Adipose tissue (tissue), 3 donors: ENCODE data around the gene AXIN1. TPM values are rescaled to one million over a fixed set of nuclear protein-coding genes. Genes with fewer than 3 reads are reported as not detected.
"Not testable (repeated sequence)": the region's sequence is repeated elsewhere in the genome, so short reads cannot be mapped to it uniquely, and the experiment has no call there.

Experiments used
- H3K27ac ChIP-seq: one replicate; pipeline ENCODE4 v1.5.1; 2013; ENCODE audit warnings: low read depth, low read length
- WGBS, 3 donors: extraction: QIAGEN DNeasy Blood & Tissue Kit; methylation state at CpG; one replicate each; pipeline ENCODE4 v1.1.7; 2013; 5-methylcytosine and 5-hydroxymethylcytosine counted together
- polyA plus RNA-seq, 3 donors: library from polyadenylated mRNA; stranded (reverse); fragments of 200-250 nt; gene quantifications; one replicate each; pipeline ENCODE4 v1.2.3, GENCODE V29; 2013
- donor health status: healthy with polysubstance abuse.
- donor health status: Bipolar disorder and iron deficiency.
- donor health status: healthy.

Gene AXIN1
- polyA plus RNA-seq, 3 donors = 11.8 to 18.4 (median 15.8) TPM

DNA sequence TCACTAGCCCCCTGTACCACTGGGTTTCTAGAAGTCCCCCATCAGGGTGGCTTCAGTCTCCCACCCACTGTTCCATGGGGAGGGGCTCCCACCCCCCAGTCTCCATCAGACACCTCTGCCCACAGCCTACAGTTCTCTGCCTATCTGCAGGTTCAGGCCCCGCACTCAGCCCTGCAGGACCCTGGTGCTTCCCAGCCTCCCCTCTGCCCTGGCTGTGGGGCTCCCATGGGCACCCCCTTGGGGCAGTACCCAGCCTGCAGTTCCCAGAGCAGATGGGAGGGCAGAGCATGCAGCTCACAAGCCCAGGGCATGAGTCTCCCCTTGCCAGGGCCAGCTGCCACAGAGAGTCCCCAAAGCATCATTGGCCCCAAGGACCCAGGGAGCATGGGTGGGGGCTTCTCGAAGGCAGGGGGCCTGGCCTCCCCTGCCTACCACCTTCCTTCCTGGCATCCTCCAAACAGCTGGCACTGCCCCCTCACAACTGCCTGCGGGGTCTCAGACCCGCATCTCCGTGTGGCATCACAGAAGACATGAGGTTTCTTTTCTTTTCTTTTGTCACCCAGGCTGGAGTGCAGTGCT lies 20.6 kb upstream of the AXIN1 start:
- no peak overlapping the region for H3K27ac ChIP-seq
- 78 to 94% (median 91%) methylated on average over 5 of the region's 5 CpGs for WGBS, 3 donors

DNA sequence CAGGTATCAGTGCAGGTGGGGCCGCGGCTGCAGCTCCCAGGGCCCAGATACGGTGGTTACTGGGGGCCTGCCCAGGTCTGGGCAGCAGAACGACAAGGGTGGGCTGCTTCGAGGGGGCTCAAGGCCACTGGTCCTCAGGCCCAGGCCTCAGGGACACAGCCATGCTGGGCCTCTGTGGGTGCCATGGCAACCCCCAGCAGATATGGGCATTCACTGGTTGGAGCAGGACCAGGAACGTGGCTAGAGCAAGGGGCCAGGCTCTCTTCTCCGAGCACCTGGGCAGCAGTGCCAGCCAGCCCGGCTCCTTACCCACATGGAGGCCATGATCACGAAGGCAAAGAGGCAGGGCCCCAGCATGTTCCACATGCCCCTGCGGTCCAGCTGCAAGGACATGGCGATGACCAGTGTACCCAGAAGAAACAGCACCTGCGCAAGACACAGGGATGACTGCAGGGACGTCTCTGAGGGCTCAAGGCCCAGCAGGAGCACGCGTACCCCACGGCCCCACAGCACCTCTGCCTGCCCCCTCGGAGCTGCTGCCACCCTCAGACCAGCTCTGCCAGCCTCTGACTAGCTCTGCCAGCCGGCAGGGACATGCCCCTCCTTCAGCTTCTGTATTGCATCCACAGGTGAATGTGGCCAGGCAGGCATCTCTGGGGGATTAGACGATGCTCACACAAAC lies 19.9 kb upstream of the AXIN1 start:
- no peak overlapping the region for H3K27ac ChIP-seq
- WGBS, 3 donors = 73 to 95% (median 95%) methylated on average over 19 of the region's 19 CpGs

DNA sequence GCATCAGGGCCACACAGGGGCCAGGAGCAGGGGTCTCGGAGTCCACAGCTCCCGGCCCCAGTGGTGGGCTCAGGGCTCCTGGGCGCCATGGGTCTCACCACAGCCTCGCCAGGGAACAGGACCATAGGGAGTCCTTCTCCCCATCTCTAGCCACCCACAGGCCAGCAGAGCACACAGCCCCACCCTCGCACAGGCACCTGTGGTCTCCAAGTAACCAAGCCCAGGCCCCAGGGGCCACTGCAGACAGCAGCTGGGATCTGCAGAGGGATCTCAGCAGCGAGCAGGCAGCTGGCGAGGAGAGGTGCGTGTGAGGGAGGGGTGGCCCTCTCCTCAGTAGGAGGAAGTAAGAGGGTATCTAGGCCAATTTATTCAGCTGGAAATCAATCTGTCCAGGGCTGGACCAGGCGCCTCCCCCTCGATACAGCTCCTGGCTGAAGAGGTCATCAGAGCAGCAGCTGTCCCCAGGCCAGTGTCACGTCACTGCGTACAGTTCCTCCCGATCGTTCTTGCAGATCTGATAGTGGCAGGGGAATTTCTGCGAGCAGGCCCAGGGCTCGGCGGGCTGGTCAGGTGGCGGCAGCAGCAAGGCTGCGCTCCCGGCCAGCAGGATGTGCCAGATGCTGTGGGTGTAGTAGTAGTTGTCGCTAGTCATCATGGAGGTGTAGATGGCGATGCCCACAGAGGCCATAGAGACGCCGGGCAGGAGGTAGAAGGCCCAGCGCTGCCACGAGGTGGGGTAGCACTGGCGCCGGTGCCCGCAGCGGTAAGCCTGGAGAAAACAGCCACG lies 19.2 kb upstream of the AXIN1 start:
- no peak overlapping the region for H3K27ac ChIP-seq
- WGBS, 3 donors = 76 to 91% (median 88%) methylated on average over 29 to 31 of the region's 31 CpGs

DNA sequence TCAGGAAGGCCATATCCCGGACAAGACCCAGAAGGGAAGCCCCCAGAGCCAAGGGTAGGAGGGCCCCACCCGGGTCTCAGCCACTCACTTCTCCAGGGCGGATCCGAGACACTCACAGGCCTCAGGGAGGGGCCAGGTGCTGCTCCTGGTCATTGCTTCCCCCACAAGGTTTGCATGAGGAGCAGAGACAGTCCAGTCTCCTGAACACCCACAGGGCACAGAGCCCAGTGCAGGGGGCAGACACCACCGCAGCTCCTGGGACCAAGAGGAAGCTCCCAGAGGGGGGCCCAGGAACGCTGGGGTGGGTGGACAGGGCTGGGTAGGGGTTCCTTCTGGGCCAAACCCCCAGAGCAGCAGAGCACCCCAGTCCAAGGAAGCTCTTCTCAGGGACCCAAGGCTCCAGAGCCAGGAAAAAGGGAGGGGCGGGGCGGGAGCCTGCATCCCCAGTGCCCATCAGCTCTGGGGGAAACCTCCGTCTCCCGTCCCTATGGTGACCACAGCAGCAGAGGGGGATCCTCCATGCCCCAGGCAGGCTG lies 18.5 kb upstream of the AXIN1 start:
- 39 to 71% (median 49%) methylated on average over 10 of the region's 10 CpGs for WGBS, 3 donors
- no peak overlapping the region for H3K27ac ChIP-seq

DNA sequence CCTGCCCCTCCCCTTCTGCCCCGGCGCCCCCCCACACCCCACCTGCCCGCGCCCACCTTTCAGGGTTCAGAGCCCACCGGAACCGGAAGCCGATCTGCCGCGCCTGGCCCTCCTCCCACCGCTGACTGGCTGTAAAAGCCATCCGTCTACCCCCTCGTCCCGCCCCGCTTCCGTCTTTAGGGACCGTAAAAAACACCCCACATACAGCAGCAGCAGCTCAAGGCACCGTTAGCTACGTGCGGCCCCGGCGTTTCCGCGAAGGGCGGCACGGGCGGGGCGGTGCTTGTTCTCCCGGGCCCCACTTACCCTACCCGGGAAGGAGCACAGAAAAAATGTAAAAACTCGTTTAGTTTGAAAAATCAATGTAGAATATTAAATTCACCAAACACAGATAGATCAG lies 17.9 kb upstream of the AXIN1 start, which contains the start of gene MRPL28:
Gene MRPL28 (minus strand): TSS at position 96 of the 400 bp plus-strand sequence. CDS start 320 bp downstream, outside the sequence.
- no peak within 1 kb of the TSS for H3K27ac ChIP-seq
- 0 to 1% (median 0%) methylated on average over 29 to 30 of the region's 30 CpGs for WGBS, 3 donors

DNA sequence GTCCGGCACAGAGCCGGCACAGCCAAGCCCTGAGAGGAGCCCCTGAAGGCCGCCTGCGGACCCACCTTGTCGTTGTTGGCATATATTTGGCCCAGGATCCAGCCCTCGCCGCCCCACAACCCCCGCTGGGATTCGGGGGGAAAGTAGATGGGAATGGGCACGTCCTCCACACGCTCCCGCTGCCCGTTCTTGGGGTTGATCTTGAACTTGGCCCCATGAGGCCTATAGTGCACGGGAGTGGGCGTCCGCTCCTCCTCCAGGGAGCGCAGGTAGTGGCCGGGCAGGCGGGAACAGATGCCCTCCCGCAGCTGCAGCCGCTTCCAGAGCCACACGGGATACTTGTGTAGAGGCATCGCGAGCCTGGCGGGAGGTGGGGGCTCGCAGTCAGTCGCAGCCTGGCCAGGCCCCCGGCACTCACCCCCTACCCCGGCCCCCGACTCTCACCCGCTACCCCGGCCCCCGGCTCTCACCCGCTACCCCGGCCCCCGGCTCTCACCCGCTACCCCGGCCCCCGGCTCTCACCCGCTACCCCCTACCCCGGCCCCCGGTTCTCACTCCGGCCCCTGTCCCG lies 17.4 kb upstream of the AXIN1 start:
- 28 to 29% (median 29%) methylated on average over 28 to 44 of the region's 44 CpGs for WGBS, 3 donors
- H3K27ac ChIP-seq = no peak overlapping the region

DNA sequence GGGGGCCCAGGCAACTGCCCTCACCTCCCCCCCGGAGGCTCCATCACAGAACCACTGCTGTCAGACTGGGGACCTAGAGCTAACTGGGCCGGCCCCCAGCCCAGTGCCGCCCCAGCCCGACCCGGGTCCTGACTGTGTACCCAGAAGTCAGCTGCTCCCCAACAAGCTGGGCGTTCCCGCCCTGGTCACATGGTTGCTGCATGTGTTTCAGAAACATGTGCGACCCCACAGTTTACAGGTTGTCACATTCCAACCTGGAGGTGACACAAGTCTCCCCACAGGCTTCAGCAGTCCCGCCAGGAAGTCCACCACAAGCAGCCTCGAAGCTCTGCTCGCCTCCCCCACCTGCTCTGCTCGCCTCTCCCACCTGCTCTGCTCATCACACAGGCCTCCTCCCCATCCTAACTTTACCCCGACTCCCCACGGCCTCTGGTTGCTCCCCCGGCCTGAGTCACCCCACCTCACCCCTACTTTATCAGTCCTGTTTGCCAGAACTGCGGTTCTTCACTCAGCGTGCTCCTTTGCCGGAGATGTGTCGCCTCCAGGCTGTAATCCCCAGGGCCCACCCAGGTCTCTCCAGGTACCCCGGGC lies 16.8 kb upstream of the AXIN1 start:
- no peak overlapping the region for H3K27ac ChIP-seq
- WGBS, 3 donors = 78 to 85% (median 83%) methylated on average over 20 of the region's 20 CpGs

DNA sequence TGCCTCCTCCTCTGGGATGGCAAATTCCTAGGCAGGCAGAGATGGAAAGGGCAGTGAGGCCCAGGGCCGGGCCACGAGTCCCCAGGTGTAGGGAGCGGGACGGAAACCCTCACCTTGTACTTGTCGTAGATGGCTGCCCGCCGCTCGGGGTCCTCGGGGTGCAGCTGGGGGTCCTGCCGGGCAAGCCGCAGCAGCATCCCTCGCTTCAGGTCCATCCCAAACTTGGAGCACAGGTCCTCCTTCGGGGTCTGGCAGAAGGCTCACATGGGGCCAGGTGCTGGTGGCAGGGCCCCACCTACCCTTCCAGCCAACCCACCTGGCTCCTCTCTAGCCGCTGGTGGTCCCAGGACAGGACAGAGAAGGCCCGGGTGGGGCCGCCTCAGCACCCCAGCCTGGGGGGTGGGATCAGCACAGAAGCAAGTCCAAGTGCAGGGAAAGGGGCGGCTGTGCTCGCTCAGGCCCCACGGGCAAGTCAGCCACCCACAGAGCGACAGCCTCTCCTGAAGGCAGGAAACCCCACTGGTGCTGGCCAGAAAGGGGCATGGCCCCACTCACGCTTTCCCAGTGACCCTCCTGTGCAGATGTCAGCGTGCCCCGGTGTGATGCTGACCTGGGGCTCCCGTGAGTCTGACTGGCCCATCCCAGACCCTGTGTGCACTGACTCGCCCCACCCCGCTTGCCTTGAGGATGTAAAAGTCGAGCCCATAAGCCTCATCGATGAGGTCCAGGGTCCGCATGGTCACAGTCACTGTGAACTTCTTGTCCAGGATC lies 16.1 kb upstream of the AXIN1 start:
- WGBS, 3 donors = 93 to 95% (median 94%) methylated on average over 27 to 29 of the region's 29 CpGs
- no peak overlapping the region for H3K27ac ChIP-seq

DNA sequence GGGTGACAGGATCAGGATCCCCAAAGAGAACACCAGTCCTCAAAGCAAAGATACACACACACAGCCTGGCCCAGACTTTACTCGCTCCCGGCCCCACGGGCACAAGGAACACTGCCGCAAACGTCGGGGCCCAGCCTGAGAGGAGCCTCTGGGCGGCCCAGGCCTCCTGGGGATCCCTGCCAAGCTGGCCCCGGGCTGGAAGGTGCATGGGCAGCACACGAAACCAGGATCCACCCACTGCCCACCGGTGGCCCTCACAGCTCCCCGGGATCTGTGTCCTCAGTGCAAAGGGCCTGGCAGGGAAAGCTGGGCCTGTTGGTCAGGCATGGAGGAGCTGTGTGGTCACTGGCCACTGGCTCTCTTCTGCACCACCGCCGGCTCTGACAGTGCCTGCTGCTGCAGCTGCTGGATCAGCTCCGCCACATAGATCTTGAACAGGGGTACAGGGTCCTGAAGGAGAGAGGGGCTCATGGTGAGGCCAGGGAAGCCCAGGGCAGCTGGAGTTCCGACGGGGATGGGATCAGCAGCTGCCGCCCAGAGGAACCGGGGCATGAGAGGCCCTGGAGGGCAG lies 14.9 kb upstream of the AXIN1 start:
- H3K27ac ChIP-seq = no peak overlapping the region
- WGBS, 3 donors = 93 to 97% (median 94%) methylated on average over 18 of the region's 18 CpGs

DNA sequence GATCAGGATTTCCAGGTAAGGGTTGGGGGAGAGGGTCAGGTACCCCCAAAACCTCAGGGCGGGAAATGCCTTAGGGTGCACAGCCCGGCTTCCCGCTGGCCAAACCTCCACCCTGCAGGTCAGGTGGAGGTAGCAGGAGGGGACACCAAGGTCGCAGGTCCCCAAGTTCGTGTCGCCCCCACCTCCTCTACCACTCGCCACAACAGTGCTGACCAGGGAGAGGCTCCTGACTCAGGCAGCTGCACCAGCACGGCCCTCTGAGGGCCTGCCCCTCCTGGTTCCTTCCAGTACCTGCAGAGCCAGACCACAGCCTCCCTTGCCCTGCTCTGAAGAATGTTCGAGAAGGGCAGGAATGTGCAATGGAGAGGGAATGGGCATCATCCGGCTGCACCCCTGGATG lies 14.0 kb upstream of the AXIN1 start:
- 93 to 94% (median 94%) methylated on average over 9 to 10 of the region's 10 CpGs for WGBS, 3 donors

DNA sequence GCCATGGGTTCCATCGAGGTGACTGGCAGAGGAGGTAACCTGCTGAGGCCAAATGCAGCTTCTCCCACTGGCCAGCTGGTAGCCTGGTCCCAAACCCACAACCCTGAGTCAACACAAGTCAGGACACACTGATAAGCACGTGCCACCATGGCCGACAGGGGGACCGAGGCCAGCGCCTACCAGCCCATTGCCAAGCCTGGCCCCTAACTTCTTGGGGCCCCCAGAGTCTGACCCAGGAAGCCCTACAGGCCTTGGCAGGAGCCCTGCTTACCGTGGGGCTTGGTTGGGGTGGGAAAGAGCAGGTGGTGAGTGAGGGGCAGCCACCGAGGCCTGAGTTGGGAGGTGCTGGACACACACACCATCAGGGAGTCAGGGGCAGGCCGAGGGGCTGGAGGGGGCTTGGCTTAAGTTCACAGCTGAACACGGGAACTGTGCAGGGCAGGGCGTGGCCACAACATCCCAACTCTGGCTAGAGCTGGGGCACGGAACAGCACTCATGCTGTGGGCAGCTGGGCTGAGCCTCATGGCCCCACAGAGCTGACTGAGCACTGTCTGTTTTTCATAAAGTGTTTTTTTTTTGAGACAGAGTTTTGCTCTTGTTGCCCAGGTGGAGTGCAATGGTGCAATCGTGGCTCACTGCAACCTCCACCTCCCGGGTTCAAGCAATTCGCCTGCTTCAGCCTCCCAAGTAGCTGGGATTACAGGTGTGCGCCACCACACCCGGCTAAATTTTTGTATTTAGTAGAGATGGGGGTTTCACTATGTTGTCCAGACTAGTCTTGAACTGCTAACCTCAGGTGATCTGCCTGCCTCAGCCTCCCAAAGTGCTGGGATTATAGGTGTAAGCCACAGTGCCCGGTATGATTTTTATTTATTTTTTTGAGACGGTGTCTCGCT lies 12.3 kb upstream of the AXIN1 start:
- 60 to 63% (median 61%) methylated on average over 19 of the region's 19 CpGs for WGBS, 3 donors
- no peak overlapping the region for H3K27ac ChIP-seq

More for the DNA sequence above, 14.0 kb upstream of the AXIN1 start:
- H3K27ac ChIP-seq = no peak overlapping the region

DNA sequence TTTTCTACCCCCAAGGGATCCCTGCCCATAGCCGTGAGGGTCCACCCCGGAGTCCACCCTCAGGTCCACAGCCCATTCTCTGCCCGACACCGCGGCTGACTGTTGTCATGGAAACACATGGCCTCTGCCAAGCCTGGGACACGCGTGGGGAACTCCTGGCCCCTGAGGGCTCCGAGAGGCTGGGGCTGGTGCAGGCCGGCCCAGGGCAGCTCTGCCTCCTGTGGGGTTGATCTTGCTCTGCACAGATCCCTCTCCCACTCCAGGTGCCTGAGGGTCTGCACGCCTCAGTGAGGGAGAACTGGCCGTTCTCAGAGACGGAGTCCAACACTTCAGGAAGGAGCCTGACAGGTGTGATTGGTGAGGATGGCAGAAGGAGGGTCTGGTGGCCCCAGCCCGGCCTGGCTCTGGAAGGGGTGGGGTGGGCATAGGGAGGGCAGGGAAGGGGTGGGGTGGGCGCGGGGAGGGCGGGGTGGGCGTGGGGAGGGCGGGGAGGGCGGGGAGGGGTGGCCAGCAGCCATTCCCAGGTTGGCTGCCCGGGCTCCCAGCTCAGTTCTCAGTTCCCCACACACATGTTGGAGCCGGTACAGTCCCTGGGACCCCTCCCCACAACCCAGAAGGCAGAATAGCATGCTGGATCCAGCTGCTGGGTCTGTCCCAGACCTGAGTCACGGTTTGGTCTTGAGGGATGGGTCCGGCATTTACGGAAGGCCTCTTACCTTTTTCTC lies 11.4 kb upstream of the AXIN1 start:
- no peak overlapping the region for H3K27ac ChIP-seq
- 25 to 45% (median 34%) methylated on average over 16 to 24 of the region's 24 CpGs for WGBS, 3 donors

DNA sequence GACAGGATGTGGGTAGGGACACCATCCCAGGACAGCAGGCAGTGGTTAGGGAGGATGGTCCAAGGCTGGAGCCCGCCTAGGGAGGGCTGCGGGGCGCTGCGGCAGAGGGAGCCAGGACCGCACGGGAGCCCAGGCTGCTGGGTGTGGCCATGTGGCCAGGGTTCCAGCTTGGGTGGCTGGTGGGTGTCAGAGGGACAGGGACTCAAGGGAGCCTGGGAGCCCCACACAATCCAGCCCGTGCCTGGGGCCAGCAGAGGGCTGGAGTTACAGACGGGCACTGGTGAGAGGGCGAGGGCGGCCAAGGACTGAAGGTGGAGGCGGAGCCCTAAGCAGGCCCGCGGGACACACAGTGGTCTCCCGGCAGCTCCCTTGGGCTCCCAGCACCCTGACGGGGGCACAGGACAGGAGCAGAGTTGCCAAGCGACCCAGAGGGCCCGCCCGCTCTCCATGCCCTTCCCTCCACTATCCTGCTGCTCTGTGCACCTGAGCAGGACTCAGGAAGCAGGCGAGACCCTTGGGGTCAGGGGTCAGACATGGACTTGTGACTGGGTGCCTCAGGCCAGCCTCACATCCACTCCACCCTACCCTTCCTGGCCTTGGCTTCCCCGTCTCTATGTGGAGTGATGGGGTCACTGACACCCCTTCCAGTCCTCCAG lies 10.7 kb upstream of the AXIN1 start:
- 62 to 71% (median 62%) methylated on average over 13 to 20 of the region's 20 CpGs for WGBS, 3 donors
- no peak overlapping the region for H3K27ac ChIP-seq

DNA sequence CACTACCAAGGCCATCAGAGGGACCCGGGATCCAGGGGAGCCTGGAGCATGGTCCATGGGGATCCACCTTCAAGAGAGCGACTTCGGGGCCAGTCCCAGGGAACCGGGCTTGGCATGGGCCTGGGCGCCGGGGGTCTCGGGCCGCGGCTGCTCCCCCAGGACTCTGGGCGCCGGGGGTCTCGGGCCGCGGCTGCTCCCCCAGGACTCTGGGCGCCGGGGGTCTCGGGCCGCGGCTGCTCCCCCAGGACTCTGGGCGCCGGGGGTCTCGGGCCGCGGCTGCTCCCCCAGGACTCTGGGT lies 10.1 kb upstream of the AXIN1 start:
- 70 to 88% (median 73%) methylated on average over 14 to 20 of the region's 24 CpGs for WGBS, 3 donors
- H3K27ac ChIP-seq = not testable (repeated sequence)

DNA sequence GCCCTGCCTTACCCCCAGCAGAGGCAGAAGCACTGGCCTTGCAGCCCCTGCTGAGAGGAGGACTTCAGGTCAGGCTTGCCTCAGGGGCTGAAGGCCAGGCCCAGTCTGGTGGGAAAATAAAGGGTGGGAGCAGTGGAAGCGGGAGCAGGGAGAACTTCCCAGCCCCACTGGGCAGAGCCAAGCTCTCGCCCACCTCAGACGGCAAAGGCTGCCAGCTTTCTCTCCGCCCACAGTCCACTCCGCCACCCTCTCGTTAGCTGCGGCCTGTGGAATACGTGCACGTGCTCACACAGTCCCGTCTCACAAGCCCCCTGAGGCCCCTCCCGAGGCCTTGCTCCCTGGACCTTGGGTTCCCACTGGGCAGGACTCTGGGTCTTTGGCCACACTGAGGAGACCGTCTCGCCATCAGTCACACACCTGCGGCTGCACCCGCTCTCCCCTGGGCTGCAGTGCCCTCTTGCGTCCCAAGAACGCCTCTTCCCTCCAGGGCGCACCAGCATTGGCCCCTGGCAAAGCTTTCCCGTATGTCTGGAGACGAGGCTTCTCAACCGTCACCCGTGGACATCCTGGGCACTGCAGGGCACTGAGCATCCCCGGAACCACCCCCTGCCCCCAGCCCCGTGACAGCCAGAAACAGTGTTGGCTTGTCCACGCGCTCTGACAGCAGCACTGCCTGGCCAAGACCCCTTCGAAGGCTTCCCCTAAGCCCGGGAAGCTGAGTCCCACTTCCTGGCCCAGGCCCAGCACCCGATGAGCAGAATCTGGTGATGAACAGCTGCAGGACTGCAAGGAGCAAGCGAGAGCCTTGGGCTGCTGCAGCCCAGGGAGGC lies 9.6 kb upstream of the AXIN1 start:
- whole genome bisulfite sequencing, 3 donors = 20 to 26% (median 22%) methylated on average over 30 of the region's 30 CpGs
- H3K27ac ChIP-seq = no peak overlapping the region
